Fibroblast of pulmonary artery (primary cell): Measurements from ENCODE around the gene GRIK1.

ENCODE experiments used
- DNase-seq: peaks from one replicate; pipeline ENCODE4 v3.0.0-alpha.2; 2010; ENCODE audit warnings: low read depth
- H3K4me3 ChIP-seq: replicated peaks from 2 replicates; pipeline ENCODE4 v1.5.1; 2011; ENCODE audit warnings: low read depth, mild to moderate bottlenecking, control low read depth, low read length, moderate library complexity
- CTCF ChIP-seq: IDR thresholded peaks from 2 replicates; pipeline ENCODE4 v1.5.1; 2011; ENCODE audit warnings: mild to moderate bottlenecking, control low read depth, low read length, inconsistent platforms; ENCODE audit errors: missing control alignments

GRIK1 gene

GRCh38 chr21:29586696-29587095, 353.1 kb downstream of the GRIK1 start:
- no peak for DNase-seq
- no peak for TF ChIP-seq CTCF
- no peak overlapping the region for H3K4me3 ChIP-seq

- no peak for DNase-seq
- TF ChIP-seq CTCF = no peak
- no peak overlapping the region for H3K4me3 ChIP-seq
These were observed 354.3 kb downstream of the GRIK1 start for GRCh38 chr21:29585462-29585861.

- TF ChIP-seq CTCF = no peak
- no peak overlapping the region for H3K4me3 ChIP-seq
- DNase-seq = no peak
These were observed 356.3 kb downstream of the GRIK1 start for GRCh38 chr21:29583424-29583924.

- no peak for TF ChIP-seq CTCF
- no peak for DNase-seq
- no peak overlapping the region for H3K4me3 ChIP-seq
These were observed 356.9 kb downstream of the GRIK1 start for GRCh38 chr21:29582855-29583254.

GRCh38 chr21:29581393-29581792, 358.4 kb downstream of the GRIK1 start:
- no peak for DNase-seq
- no peak overlapping the region for H3K4me3 ChIP-seq
- no peak for TF ChIP-seq CTCF

GRCh38 chr21:29580732-29581285, 359.0 kb downstream of the GRIK1 start:
- DNase-seq = no peak
- no peak for TF ChIP-seq CTCF
- H3K4me3 ChIP-seq = no peak overlapping the region

GRCh38 chr21:29578306-29578705, 361.5 kb downstream of the GRIK1 start:
- no peak for TF ChIP-seq CTCF
- H3K4me3 ChIP-seq = no peak overlapping the region
- no peak for DNase-seq
